HG02943 (cell line): ENCODE measurements around the gene SYT14.
"Not testable (repeated sequence)": the region's sequence is repeated elsewhere in the genome, so short reads cannot be mapped to it uniquely, and the experiment has no call there.

Source experiments
- ATAC-seq: cut with Tn5 transposase; IDR thresholded peaks from one replicate; pipeline ENCODE4 v1.9.1; 2021; ENCODE audit warnings: mild to moderate bottlenecking, low read depth, moderate library complexity; ENCODE audit not compliant: unreplicated experiment

SYT14 gene

DNA sequence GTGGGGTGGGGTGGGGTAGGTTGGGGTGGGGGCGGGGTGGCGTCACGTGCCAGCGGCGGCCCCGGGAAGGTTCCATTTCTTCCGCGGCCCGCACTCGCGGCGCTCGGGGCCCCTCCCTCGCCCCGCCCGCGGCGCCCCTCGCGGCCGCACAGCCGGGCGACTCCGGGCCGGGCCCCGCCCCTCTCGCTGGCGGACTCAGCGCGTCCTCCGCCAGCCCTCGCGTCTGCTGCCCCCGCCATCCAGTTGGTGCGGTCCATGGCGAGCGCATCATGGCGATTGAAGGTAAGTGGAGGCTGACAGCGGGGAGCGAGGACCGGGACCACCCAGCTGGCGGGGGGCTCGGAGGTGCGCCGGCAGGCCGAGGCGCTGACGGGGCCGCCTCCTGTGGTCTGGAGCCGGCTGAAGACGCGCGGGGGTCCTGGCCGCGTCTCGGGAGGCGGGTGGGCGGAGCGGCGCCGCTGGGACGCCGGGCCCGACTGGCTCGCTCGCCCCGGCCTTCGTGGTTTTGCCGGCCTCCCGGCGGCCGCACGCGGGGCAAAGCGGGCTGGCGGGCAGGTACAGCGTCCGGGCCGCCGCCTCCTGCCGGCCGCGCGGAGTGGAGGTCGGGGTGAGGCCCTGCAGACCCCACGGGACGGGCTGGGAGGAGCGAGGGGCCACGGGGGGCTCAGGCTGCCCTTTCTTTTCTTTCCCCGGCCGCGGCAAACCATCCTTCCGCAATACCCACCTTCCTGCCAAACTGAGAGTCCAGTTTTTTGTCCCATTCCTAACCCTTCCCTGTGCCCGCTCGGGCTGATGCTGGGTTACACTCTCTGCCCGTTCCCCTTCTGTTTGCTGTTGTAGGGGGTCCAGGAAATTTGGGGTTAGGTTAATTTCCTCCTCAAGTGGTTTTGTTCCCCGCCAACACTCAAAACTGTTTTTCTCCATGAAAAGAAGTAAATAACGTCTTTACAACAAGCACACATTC, at the start of gene SYT14:
TSS of gene SYT14 (plus strand) at position 222 of the 964 bp plus-strand sequence. CDS start at position 270, 48 bp downstream.
- no peak for ATAC-seq

- ATAC-seq = not testable (repeated sequence)
Measured at GRCh38 chr1:209888291-209889076, 49.5 kb upstream of the SYT14 start.

DNA sequence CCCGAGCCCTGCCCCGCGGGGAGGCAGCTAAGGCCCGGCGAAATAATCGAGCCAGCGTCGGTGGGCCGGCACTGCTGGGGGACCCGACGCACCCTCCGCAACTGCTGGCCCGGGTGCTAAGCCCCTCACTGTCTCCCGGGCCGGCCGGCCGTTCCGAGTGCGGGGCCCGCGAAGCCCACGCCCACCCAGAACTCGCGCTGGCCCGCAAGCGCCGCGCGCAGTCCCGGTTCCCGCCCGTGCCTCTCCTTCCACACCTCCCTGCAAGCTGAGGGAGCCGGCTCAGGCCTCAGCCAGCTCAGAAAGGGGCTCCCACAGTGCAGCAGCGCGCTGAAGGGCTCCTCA, 49.0 kb upstream of the SYT14 start:
- ATAC-seq = no peak

DNA sequence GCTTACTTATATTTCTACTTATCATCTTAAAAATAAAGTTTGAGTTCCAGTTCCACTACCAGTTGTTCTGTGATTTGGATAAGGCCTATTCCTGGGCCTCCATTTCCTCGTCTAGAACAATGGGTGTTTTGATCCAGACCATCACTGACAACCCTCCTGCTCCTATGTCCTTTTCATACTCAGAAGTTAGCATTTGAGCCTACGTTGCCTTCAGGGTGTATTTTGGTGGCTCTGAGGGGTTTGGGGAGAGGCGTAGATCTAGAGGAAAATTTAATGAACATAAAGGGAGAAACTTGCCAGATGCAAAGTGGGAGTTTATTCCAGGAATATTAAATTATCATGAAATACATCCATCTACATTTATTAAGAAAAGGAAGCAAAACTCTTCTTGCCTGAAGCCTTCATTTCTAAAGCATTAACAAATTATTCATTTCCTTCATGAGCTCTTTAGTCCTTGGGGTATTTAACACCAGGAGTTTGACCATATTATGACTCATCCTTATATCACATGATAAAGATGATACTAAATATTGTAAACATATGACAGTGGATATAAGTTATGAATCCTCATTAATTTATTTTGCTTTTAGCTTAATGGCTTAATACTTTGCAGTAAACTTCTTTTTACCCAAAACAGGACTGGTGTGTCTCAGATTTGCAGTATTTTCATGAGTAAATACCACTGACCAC, 47.2 kb upstream of the SYT14 start:
- ATAC-seq = no peak

DNA sequence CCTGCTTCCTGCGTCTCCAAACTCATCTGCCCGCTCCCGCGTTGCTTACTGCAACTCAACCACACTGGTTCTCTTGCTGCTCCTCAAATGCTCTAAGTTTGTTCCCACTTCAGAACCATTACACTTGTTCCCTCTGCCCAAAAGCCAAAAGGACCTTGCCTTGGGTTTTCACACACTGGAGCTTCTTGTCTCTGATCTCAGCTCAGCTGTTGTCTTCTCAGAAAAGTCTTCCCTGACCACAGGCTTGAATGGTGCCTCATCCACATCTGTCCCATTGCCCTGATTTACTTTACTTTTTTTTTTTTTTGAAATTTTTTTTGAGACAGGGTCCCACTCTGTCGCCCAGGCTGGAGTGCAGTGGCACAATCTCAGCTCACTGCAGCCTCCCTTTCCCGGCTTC, 44.3 kb upstream of the SYT14 start:
- ATAC-seq = no peak

DNA sequence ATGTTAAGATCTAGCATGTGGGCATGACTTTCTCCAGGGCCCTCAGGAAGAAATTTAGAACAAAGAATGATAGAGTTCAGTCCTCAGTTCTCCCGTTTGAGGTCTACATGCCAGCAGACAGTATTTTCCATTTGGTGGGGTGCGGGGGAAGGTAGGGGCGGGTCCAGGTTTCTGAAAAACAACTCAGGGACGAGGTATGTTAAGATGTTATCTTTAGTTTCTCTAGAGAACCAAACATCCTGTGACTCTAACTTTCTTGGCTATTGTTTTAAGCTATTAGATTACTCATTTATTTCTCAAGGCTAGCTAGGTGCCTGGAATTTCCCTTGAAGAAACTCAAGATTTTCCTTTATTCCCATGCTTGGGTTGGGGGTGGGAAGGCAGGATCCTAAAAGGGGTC, 42.3 kb upstream of the SYT14 start:
- no peak for ATAC-seq

- ATAC-seq = no peak
Measured at GRCh38 chr1:209896346-209896745, 41.7 kb upstream of the SYT14 start.

- not testable (repeated sequence) for ATAC-seq
Measured at GRCh38 chr1:209898271-209898670, 39.7 kb upstream of the SYT14 start.

GRCh38 chr1:209898851-209899250, 39.2 kb upstream of the SYT14 start:
- not testable (repeated sequence) for ATAC-seq

- no peak for ATAC-seq
Measured at GRCh38 chr1:209899948-209900347, 38.1 kb upstream of the SYT14 start.

- ATAC-seq = no peak
Measured at GRCh38 chr1:209900734-209901133, 37.3 kb upstream of the SYT14 start.

- no peak for ATAC-seq
Measured at GRCh38 chr1:209901211-209901610, 36.8 kb upstream of the SYT14 start.

DNA sequence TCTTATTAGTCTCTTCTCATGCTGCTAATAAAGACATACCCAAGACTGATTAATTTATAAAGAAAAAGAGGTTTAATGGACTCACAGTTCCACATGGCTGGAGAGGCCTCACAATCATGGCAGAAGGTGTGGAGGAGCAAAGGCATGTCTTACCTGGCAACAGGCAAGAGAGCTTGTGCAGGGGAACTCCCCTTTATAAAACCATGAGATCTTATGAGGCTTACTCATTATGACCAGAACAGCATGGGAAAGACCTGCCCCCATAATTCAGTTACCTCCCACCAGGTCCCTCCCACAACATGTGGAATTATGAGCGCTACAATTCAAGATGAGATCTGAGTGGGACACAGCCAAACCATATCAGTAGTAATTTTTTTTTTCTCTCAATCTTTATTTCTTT, 33.2 kb upstream of the SYT14 start:
- not testable (repeated sequence) for ATAC-seq

- ATAC-seq = no peak
Measured at GRCh38 chr1:209911746-209912145, 26.3 kb upstream of the SYT14 start.

GRCh38 chr1:209912306-209912705, 25.7 kb upstream of the SYT14 start:
- ATAC-seq = no peak

DNA sequence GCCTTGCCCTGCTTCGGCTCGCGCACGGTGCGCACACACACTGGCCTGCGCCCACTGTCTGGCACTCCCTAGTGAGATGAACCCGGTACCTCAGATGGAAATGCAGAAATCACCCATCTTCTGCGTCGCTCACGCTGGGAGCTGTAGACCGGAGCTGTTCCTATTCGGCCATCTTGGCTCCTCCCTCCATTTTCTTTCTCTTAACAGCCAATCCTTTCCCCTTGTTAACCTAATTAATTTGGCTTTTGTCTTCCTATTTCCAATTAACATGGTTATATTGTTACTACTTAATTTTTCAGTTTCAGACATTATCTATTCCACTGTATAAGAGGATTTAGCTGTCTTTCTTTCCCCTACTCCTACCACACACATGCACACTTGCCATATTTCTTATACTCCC, 18.4 kb upstream of the SYT14 start:
- ATAC-seq = not testable (repeated sequence)

GRCh38 chr1:209920844-209921243, 17.2 kb upstream of the SYT14 start:
- ATAC-seq = no peak

GRCh38 chr1:209924390-209924789, 13.6 kb upstream of the SYT14 start:
- no peak for ATAC-seq

GRCh38 chr1:209926045-209926444, 12.0 kb upstream of the SYT14 start:
- ATAC-seq = no peak

GRCh38 chr1:209927466-209927865, 10.6 kb upstream of the SYT14 start:
- no peak for ATAC-seq

DNA sequence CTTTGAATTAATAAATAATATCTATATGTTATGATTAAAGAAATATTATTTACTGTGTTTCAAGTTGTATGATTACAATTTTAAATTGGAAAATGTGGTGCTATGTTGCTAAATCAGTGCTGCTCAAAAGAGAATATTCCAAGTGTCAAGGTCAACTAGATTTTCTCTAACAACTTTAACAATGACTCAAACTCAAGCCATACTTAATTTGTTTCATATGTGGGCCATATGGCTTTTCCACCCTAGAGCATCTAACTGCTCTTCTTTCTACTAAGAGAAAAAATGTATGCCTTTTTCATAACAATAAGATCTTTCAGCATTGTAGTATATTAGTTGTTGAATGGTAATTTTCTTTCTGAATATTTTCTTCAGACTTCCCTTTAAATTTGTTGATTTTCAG, 8.3 kb upstream of the SYT14 start:
- ATAC-seq = no peak
